ENCODE measurements around the gene PDCD4. TPM values are rescaled to one million over a fixed set of nuclear protein-coding genes. Genes with fewer than 3 reads are reported as not detected.

The PDCD4 gene
- total and polyA plus RNA-seq, 2 of the 13 experiments (the other 11 are each of a cell fraction or from before 2014, with no cell fraction given) = 22.8 to 56.2 TPM

DNA sequence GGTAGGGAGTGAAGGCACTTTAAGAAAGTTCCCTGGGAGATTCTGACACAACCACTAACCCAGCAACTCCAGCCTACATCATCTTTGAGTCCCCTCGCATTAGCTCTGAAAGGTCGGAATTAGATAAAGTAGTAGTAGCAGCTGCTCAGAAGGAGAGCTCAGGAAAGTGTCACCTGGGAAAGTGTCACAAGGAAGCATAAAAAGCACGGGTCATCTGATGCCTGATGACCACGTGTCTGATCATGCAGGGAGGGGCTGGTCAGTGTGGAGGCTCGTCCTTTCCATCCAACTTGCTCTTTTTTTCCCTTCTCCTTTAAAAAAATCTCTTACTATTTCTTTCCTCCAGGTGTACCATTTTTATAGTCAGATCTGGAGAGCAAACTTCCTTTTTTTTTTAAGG lies 47.1 kb upstream of the PDCD4 start (continued):
- TF ChIP-seq, protein P1, sequence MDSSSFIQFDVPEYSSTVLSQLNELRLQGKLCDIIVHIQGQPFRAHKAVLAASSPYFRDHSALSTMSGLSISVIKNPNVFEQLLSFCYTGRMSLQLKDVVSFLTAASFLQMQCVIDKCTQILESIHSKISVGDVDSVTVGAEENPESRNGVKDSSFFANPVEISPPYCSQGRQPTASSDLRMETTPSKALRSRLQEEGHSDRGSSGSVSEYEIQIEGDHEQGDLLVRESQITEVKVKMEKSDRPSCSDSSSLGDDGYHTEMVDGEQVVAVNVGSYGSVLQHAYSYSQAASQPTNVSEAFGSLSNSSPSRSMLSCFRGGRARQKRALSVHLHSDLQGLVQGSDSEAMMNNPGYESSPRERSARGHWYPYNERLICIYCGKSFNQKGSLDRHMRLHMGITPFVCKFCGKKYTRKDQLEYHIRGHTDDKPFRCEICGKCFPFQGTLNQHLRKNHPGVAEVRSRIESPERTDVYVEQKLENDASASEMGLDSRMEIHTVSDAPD (CRISPR knock-in tag; IDR thresholded peaks at IDR 0.05) = no peak

DNA sequence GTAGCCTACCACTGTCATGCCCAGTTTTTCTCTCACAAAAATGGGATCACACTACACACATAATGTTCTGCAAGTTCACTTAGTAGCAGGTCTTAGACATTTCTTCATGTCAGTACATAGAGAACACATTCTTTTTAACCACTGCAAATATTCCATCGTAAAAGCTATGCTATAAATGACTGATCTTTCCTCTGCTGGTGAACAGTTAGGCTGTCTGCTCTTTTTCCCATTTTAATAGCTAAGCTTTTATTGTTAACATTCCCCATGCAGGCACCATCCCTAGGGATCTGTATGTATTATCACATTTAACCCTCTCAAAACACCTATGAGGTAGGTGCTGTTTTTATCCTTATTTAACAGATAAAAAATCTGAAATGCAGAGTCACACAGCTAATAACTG lies 46.2 kb upstream of the PDCD4 start:
- H2AFZ ChIP-seq (ENCODE audit: low read length) = no peak overlapping the region
- FAIRE-seq (no peak), ATAC-seq (no peak), DNase-seq (ENCODE audit: low spot score) (no peak)
- peaks cover 68% of the 10 kb centered on the region for H3K4me1 ChIP-seq (ENCODE audit: insufficient read depth, low read length)
- no peaks in the 10 kb centered on the region; a peak in 1 of 5 replicates for H3K27me3 ChIP-seq (ENCODE audit: control insufficient read depth in 1 of 2, insufficient read depth in 2 of 2, low read length in 2 of 2)
- no peak overlapping the region for H3K4me3 ChIP-seq (replicated peaks in 1 of 3; ENCODE audit: insufficient read depth in 1 of 3, low read depth in 2 of 3, low read length in 3 of 3)
- H3K9me3 ChIP-seq (ENCODE audit: low read length) = no peaks in the 10 kb centered on the region
- no peak overlapping the region for H3K27ac ChIP-seq (ENCODE audit: extremely low read length, insufficient read depth, low read length)
- H3K79me2 ChIP-seq (ENCODE audit: insufficient read depth, low read length) = no peaks in the 10 kb centered on the region
- ChIA-PET POLR2A (interaction anchor here (0.9 kb wide), 1 partner anchor 59 kb away, joined by 3 read pairs; no protein-coding TSS in a partner anchor), CTCF (ENCODE audit: low intra/inter-chr PET ratio, low total read pairs) (no interaction called here)
- in situ Hi-C loops (cut with HindIII; ENCODE audit: extremely low pct_ligation_motif_present, low pct_unique_long_range_greater_than_20kb) = no loop called here
- intact Hi-C loops (cut with micrococcal nuclease; ENCODE audit: unreplicated experiment) = no loop called here
- 71% methylated on average over 1 of the region's 1 CpG for WGBS (ENCODE audit: low lambda C conversion rate)
- H4K20me1 ChIP-seq (ENCODE audit: insufficient read depth, low read length) = no peaks in the 10 kb centered on the region
- TF ChIP-seq, protein P2, sequence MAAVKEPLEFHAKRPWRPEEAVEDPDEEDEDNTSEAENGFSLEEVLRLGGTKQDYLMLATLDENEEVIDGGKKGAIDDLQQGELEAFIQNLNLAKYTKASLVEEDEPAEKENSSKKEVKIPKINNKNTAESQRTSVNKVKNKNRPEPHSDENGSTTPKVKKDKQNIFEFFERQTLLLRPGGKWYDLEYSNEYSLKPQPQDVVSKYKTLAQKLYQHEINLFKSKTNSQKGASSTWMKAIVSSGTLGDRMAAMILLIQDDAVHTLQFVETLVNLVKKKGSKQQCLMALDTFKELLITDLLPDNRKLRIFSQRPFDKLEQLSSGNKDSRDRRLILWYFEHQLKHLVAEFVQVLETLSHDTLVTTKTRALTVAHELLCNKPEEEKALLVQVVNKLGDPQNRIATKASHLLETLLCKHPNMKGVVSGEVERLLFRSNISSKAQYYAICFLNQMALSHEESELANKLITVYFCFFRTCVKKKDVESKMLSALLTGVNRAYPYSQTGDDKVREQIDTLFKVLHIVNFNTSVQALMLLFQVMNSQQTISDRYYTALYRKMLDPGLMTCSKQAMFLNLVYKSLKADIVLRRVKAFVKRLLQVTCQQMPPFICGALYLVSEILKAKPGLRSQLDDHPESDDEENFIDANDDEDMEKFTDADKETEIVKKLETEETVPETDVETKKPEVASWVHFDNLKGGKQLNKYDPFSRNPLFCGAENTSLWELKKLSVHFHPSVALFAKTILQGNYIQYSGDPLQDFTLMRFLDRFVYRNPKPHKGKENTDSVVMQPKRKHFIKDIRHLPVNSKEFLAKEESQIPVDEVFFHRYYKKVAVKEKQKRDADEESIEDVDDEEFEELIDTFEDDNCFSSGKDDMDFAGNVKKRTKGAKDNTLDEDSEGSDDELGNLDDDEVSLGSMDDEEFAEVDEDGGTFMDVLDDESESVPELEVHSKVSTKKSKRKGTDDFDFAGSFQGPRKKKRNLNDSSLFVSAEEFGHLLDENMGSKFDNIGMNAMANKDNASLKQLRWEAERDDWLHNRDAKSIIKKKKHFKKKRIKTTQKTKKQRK (IDR thresholded peaks at IDR 0.05; ENCODE audit: low read length) = no peak
- TF ChIP-seq GPN1 (CRISPR knock-in tag; IDR thresholded peaks at IDR 0.05; ENCODE audit: borderline replicate concordance) = no peak
- TF ChIP-seq PAWR (CRISPR knock-in tag; IDR thresholded peaks at IDR 0.05; ENCODE audit: borderline replicate concordance) = no peak
- TF ChIP-seq, protein P3, sequence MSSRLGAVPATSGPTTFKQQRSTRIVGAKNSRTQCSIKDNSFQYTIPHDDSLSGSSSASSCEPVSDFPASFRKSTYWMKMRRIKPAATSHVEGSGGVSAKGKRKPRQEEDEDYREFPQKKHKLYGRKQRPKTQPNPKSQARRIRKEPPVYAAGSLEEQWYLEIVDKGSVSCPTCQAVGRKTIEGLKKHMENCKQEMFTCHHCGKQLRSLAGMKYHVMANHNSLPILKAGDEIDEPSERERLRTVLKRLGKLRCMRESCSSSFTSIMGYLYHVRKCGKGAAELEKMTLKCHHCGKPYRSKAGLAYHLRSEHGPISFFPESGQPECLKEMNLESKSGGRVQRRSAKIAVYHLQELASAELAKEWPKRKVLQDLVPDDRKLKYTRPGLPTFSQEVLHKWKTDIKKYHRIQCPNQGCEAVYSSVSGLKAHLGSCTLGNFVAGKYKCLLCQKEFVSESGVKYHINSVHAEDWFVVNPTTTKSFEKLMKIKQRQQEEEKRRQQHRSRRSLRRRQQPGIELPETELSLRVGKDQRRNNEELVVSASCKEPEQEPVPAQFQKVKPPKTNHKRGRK (CRISPR knock-in tag; IDR thresholded peaks at IDR 0.05) = no peak
- TF ChIP-seq, protein P4, sequence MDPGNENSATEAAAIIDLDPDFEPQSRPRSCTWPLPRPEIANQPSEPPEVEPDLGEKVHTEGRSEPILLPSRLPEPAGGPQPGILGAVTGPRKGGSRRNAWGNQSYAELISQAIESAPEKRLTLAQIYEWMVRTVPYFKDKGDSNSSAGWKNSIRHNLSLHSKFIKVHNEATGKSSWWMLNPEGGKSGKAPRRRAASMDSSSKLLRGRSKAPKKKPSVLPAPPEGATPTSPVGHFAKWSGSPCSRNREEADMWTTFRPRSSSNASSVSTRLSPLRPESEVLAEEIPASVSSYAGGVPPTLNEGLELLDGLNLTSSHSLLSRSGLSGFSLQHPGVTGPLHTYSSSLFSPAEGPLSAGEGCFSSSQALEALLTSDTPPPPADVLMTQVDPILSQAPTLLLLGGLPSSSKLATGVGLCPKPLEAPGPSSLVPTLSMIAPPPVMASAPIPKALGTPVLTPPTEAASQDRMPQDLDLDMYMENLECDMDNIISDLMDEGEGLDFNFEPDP (CRISPR knock-in tag; conservative IDR thresholded peaks at IDR 0.05) = no peak
- no peak for TF ChIP-seq MEF2D (CRISPR knock-in tag; IDR thresholded peaks at IDR 0.05)
- TF ChIP-seq, protein P5, sequence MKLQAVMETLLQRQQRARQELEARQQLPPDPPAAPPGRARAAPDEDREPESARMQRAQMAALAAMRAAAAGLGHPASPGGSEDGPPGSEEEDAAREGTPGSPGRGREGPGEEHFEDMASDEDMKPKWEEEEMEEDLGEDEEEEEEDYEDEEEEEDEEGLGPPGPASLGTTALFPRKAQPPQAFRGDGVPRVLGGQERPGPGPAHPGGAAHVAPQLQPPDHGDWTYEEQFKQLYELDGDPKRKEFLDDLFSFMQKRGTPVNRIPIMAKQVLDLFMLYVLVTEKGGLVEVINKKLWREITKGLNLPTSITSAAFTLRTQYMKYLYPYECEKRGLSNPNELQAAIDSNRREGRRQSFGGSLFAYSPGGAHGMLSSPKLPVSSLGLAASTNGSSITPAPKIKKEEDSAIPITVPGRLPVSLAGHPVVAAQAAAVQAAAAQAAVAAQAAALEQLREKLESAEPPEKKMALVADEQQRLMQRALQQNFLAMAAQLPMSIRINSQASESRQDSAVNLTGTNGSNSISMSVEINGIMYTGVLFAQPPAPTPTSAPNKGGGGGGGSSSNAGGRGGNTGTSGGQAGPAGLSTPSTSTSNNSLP (IDR thresholded peaks at IDR 0.05; ENCODE audit: low read depth, low read length) = no peak
- no peak for TF ChIP-seq KLF12 (CRISPR knock-in tag; IDR thresholded peaks at IDR 0.05; ENCODE audit: borderline replicate concordance)
- TF ChIP-seq ZNF619 (CRISPR knock-in tag; IDR thresholded peaks at IDR 0.05) = no peak
- TF ChIP-seq ZNF607 (CRISPR knock-in tag; IDR thresholded peaks at IDR 0.05; ENCODE audit: borderline replicate concordance) = no peak
- no peak for TF ChIP-seq ATF7 (IDR thresholded peaks at IDR 0.05)
- TF ChIP-seq ATF7 (CRISPR knock-in tag; IDR thresholded peaks at IDR 0.05) = no peak
- no peaks in the 10 kb centered on the region for H3K36me3 ChIP-seq (replicated peaks in 1 of 2; ENCODE audit: control insufficient read depth in 1 of 2, insufficient read depth in 2 of 2, low read length in 2 of 2)
- no TSS peak for BruUV-seq (replicated peaks)
- no peak overlapping the region for H3K9ac ChIP-seq (ENCODE audit: insufficient read depth, low read depth, low read length)
- no peak overlapping the region for H3K4me2 ChIP-seq (ENCODE audit: low read depth, low read length)
